HG02759 (cell line): ENCODE measurements around the gene SOCS3.
"Not testable (repeated sequence)": the region's sequence is repeated elsewhere in the genome, so short reads cannot be mapped to it uniquely, and the experiment has no call there.

Experiments
- ATAC-seq: cut with Tn5 transposase; IDR thresholded peaks from one replicate; pipeline ENCODE4 v1.9.1; 2021; ENCODE audit warnings: mild to moderate bottlenecking, moderate library complexity; ENCODE audit not compliant: unreplicated experiment

Gene SOCS3

DNA sequence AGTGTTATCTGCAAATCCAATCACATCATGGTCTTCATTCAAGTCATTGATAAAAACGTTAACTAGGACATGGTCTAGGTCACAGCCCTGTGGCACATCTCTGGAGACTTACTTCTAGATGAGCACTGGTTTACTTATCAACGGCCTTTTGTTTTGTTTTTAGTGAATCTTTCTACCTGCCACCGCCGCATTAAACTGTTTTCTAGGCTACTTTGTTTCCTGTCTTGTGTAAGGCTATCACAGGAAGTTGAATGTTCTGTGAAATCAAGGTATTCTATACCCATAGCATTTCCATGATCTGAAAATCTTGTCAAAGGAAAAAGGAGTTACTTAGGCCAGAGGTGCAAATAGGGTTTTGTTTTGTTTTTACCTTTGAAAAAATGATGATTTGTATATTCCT lies 26.9 kb downstream of the SOCS3 start:
- no peak for ATAC-seq

GRCh38 chr17:78331355-78331754 lies 28.5 kb downstream of the SOCS3 start:
- not testable (repeated sequence) for ATAC-seq

DNA sequence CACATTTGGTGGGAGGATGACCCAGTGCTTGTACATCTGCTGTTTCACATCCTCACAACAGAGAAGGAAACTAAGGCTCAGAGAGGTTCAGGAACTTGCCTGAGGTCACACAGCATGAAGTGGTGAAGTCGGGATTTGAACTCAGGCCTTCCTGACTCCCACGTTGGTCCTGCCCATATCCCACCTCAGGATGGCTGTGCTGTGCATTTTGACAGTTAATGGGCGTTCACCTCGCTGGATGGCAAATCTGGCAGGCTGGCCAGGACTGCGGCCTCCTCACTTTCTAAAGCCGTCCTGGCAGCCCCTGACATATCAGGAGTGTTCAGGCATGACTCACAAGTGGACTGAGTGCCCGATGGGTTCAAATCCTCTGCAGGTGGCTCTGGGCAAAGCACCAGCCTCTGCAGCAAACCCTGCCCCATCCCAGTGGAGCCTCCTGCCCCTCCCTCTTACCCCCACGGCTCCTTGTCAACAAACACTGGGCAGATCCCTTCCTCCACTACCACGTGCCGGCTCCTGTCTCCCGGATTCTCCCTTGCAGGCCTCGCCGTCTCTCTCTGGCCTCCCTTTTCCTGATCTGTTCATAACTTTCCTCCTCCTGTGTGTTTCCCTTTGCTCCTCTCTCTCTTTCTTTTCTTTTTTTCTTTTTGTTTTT lies 29.2 kb downstream of the SOCS3 start:
- ATAC-seq, result no peak

DNA sequence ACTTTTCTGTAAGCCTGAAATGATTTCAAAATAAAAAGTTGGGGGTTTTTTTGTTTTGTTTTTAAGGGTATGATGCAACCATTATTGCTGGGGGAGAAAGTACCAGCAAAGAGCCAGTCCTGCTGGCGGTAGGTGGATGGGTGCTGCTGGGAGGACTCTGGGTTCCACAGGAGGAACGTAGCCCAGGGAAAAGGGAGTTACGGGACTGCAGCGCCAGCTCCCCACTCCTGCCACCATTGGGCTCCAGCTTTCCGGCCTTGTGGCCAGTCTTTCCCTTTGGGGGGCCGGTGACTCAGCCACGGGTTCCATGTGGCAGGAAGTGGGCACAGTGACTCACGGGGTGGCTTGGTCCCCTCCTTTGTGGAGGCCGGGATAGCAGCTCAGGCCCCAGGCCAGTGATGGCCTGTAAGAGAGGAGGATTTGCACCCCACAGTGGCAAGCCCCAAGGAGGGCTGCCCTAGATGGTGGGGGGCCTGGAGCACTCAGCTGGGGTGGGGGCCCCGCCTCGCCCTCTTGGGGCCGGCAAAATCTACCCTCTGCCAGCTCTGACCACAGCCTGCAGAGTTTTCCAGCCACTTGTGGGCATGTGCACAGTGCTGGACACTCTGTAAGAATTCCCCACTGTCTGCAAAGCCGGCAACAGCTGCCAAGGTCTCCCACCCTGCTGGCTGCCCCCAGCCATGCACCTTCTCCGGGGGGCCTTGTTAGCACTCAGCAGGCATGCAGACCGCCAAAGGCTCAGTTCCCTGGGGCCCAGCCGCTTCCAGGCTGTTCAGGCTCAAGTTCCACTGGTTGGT lies 30.4 kb downstream of the SOCS3 start:
- ATAC-seq, result no peak

DNA sequence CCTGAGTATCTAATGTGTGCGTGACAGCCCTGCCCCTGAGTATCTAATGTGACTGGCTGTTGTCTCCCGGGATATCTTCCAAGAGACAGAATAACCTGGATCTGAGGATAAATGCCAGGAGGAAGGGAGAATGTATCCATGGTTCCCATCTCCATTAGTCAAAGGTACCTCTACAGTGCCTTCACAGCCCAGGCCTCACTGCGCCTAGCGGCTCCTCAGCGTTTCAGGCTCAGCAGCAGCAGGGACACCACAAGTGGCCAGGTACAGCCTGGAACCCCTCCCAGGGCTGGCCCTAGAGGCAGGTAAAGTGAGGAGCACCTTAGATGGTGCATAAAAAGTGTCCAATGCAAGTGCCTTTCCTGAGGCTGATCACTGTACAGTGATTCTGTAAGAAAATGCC lies 32.0 kb downstream of the SOCS3 start:
- ATAC-seq, result no peak

DNA sequence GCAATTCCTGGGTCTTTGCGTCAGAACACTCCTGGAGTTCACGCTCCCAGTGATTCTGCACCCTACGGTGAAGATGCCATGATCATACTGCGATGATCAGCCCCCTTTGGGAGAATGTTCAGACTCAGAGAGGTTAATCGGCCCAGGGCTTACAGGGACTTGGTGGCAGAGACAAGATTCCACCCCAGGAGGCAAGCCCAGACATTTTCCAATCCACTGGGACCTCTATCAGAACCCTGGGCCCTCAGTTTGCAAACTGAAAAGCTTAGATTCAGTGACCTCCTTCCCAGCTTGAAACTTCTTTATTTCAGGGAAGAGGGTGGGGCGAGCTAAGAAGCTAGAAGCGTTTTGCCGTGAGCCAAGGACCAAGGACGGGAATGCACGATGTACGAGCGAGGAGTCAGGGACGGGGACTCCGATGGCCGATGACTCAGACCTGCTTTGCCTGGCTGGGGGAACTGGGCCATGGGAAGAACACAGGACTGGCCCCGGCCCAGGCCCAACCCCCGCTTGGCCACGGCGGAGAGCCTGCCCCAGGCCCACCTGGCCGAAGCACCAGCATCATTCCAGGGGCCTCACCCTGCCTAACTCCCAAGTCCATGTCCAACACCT lies 34.7 kb downstream of the SOCS3 start:
- no peak for ATAC-seq

DNA sequence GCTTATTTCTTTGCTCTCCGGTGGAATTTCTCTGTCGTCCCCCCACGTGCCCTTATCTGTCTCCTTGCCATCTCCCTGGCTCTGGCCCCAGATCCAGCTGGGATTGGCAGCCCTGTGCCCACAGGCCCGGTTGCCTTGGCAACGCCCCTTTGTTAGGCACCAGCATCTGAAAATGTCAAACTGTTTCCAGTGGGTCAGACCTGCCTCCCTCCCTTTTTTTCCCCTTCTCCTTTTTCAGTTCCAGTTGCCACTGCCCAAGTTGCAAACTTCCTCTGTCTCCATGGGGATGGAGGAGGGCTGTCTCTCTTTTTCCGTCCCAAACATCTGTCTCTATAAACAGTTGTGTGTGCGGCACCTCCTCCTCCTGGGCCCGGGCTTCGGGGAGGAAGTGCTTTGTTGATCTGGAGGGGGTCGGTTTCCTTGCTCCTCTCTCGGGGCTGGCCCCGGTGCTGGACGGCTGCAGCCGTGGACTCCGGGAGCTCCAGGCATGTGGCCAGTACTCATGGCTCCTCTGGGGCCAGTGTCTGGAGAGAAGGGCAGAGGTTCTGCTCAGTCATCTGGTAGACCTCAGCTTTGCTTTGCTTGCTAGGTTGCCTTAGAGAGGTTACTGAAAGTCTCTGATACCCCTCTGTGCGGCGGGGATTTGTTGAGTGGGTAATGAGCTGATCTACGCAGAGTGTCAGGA lies 35.3 kb downstream of the SOCS3 start:
- no peak for ATAC-seq

DNA sequence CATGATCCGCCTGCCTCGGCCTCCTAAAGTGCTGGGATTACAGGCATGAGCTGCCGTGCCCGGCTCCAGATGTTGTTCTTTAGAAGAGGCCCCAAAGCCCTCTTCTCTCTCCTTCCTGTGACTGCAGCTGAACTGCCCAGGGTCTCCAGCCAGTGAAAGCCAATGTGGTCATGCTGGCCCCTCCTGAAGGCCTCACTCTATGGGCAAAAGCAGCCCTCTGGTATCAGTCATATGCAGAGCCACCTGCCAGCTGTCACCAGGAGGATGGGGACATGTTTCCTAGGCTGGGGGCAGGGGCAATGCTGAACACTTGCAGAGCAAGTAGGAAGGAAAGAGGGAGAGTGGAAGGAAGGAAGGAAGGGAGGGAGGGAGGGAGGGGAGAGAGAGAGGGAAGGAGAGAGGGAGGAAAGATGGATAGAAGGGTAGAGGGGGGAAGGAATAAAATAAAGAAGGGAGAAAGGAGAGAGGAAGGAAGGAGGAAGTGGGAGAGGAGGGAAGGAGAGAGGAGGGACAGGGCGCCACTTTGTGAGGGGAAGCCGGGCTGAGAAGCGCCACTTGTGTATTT lies 36.0 kb downstream of the SOCS3 start:
- no peak for ATAC-seq

- no peak for ATAC-seq
Observed at GRCh38 chr17:78322858-78323455, 36.9 kb downstream of the SOCS3 start.

DNA sequence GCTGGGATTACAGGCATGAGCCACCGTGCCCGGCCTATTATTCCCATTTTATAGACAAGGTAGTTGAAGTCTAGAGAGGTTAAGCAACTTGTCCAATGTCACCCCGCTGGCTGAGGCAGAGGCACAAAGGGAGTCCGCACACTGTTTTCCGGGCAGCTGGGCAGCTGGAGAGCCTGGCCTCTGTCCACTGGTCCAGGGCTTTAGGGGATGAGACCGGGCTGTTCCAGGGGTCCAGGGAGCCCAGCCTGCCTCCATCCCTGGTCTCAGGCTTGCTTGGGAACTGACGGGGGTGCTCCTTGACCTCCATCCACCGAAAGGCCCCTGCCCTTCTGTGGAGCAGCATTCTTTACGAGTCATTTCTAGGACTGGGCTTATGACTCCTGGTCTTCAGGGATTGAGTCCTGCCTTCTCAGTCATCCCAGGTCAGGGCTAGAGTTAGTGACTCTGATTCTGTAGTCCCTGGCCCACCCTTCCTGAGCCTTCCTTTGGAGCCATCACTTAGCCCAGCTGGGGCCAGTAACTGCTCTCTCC lies 37.5 kb downstream of the SOCS3 start:
- ATAC-seq, result no peak

- no peak for ATAC-seq
Observed at GRCh38 chr17:78318843-78319242, 41.0 kb downstream of the SOCS3 start.

DNA sequence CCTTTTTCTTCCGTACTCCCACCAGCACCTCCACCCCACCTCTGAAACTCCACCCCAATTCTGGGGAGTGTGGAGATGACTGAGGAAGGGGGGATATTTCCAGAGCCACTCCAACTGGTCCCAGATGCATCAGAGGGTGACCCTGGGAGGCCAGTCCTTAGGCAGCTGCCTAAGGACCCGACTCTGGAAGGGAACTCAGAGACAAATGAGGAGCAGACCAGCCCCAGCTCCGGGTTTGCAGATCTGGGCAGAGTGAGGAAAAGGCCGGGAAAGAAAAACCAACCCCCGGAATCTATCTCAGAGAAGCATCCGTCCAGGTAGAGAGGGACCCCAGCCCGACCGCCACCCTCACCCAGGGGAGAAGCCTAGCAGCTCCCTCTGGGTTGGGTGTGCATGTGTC lies 41.5 kb downstream of the SOCS3 start:
- ATAC-seq, result no peak

- ATAC-seq, result no peak
Observed at GRCh38 chr17:78317794-78318400, 42.0 kb downstream of the SOCS3 start.

DNA sequence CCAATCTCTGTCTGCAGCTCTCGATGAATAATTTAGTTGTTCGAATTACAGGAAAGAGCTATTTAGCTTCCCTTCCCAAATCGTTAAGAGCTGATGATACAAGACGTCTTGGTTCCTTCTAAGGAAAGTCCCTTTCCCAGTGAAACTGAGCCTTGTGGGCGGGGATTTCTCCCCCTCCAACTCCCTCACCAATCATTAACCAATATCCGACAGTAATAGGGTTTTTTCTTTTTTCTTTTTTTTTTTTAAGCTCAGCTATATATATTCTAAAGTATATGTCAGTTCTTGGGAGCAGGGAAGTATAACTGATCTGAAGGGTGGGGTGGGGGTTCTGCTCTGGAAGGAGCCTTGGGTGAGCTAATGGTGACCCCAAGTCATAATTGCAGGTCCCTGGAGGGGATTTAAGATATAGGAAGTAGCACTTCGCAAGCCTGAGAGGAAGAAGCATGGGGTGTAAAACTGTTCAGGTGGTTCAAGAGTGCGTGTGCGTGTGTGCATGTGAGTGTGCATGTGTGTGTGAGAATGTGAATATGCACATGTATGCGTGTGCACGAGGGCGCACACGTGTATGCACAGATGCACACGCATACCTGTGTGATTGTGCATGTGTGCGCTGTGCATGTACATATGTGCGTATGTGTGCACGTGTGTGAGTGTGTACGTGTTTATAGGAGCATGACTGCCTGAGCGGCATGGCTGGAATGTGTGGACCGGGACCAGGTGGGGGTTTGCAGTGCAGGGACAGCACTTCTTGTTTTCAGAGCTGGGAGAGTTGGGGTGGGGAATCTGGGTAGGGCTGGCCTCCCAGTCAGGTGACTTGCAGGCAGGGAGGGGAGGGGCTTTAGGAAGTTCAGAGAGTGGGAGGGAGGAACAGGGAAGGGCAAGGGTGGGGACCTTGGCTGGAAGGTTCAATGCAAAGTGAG lies 42.7 kb downstream of the SOCS3 start:
- ATAC-seq, result no peak

DNA sequence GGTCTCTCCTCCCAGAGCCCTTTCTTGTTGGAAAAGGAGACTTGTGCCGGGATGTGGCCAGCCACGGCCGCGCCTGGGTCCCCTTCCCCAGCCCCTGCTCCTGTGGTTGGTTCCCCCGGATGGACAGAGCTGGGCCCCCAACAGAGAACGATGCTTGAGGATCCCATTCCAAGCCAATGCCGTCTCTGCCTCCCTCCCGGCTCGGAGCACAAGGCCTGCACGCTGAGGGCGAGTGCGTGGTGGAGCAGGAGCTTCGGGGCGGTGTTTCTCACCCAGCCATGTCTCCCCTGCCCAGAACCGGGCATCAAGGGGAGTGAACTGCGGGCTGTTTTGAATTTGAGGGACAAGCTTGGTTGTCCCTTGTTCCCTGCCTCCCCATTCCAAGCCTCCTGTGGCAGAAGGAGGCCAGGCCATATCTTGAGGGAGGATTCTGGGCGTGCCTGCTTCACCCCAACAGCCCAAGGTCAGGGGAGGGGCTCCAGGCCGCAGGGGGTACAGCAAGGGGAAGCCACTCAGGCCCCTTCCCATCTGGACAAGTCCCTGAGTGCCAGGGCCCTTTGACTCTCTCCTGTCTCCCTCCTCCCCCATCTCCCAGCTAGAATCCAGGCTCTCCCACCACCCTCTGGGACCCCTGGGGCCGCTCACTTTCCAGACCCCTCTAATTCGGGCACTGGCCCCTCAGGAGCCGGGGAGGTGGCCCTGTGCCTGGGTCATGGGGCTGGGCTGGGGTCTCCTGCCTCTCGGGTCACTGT lies 43.6 kb downstream of the SOCS3 start:
- ATAC-seq, result no peak

DNA sequence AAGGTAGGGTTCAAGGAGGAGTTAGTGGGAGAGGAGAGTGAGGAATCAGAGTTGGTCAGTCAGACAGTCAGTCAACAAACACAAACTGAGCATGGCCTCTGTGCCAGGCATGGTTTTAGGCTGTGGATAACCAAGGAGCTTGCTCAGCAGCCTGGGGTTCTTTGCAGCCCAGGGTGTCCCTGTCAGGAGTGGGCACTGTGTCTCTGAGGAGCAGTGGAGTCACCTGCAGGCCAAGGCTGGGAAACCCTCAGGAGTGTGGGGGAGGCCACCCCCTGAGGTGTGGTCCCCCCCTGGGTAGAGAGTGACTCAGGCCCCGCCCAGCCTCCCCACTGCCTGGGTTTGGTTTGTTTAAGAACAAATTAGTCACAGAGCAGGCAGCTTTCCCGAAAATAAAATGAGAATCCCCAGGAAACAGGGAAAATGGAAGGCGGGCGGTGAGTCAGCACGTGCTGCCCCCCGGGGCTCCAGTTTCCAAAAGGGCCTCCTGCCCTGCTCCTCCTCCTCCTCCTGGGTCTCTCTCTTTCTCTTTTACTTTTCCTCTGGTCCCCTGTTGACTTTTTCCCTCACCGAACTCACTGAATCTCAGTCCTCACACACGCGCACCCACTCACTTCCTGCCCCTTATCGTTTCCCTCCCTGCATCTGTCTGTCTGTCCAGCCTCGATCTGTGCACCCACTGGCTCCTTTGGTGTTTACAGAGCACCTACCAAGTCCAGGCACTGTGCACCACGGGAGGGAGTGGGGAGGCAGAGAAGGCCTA lies 44.3 kb downstream of the SOCS3 start:
- ATAC-seq, result no peak

DNA sequence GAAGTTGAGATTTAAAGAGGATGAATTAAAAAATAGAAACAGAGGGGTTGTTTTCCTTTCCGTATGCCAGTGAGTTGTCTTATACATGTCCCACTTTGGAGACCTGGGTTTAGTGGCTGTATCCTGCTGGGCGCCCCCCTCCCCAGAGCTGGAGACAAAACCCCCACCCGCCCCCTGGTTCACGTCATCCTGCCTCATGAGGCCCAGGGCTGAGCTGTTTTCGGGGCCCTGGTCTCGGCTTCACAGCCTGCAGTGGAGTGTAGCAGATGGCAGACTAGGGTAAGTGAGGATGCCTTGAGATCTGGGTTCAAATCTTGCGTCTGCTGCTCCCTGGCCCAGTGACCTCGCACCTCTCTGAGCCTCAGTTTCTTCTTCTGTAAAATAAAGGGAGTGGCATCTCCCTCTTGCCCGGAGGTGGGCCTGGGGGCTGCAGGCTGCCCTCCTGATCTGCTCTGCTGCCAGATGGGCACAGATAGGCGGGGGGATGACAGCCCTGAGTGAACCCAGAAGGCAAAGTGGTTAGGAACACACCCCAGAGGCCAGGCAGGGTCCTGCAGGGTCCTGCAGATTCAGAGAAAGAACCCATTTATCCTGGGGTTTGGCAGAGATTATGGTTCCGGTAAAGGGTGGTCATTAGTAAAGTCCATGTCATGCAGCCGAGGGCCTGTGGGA lies 45.1 kb downstream of the SOCS3 start:
- no peak for ATAC-seq
